ENCODE data around the gene FBXL7.

- no peak for TF ChIP-seq FOXM1 (IDR thresholded peaks at IDR 0.05; ENCODE audit: low read depth)
- TF ChIP-seq FOXM1 (CRISPR knock-in tag; IDR thresholded peaks at IDR 0.05; ENCODE audit: low read depth) = no peak
- no peak for TF ChIP-seq RAD51 (IDR thresholded peaks at IDR 0.05; ENCODE audit: borderline replicate concordance, low read depth)
- TF ChIP-seq BACH1 (tag; IDR thresholded peaks at IDR 0.05) = no peak
- no peak for TF ChIP-seq ATF1 (CRISPR knock-in tag; IDR thresholded peaks at IDR 0.05)
- no peak for TF ChIP-seq ATF1 (tag; IDR thresholded peaks at IDR 0.05)
Measured at GRCh38 chr5:15610216-15610615, 110.2 kb downstream of the FBXL7 start.

Data from K562 (cell line).